ENCODE results near the gene AZU1.

Gene AZU1, protein sequence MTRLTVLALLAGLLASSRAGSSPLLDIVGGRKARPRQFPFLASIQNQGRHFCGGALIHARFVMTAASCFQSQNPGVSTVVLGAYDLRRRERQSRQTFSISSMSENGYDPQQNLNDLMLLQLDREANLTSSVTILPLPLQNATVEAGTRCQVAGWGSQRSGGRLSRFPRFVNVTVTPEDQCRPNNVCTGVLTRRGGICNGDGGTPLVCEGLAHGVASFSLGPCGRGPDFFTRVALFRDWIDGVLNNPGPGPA

DNA sequence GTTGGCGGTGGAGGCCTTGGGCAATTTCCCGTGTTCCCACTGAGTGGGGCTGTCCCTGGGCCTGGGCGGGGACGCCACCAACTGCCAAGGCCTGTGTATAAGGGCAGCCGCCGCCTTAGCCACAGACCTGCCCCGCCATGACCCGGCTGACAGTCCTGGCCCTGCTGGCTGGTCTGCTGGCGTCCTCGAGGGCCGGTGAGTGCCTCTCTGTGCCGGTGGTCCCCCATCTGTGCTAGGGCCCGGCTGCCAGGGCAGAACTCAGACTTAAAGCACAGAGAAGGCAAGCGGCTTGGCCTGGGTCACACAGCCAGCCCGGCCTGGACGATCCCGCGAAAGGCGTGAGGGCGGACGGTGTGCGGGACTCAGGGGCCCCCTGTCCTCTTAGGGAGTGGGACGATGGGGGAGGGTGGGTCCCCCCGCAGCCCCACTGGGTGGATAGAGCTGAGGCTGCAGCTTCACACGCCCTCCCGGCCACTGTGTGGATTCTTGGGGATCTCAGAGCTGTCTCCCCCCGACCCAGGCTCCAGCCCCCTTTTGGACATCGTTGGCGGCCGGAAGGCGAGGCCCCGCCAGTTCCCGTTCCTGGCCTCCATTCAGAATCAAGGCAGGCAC lies at the start of gene AZU1:
AZU1 (plus strand) TSS at position 128 of the 612 bp plus-strand sequence; CDS start at position 138, 10 bp downstream.
- no peak for DNase-seq

DNA sequence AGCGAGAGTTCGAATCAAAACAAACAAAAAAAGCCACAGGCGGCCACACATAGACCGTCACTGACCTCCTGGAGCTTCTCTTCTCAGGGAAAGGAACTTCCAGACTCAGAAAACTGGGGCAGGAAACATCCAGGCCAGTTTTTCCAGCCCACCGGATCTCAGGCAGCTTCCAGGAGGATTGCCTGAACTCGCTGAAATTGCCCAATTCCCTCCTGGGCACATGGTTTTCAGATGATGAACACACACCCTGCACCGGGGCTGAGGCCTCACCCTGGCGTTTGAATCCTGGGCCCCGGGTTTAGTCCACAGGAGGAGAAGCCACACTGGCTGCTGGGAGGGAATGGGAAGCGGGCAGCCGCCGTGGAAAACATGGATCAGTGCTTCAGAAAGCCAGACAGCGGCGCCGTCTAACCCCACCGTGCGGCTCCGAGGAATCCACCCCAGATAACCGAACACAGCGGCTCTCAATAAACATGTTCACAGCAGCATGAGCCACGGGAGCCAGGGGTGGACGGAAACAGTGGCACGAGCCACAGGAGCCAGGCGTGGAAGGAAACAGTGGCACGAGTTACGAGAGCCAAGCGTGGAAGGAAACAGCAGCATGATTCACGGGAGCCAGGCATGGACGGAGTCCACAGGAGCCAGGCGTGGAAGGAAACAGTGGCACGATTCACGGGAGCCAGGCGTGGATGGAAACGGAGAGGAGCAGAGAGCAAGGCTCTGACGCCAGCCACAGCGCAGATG lies 48.6 kb upstream of the AZU1 start:
- DNase-seq = no peak

DNA sequence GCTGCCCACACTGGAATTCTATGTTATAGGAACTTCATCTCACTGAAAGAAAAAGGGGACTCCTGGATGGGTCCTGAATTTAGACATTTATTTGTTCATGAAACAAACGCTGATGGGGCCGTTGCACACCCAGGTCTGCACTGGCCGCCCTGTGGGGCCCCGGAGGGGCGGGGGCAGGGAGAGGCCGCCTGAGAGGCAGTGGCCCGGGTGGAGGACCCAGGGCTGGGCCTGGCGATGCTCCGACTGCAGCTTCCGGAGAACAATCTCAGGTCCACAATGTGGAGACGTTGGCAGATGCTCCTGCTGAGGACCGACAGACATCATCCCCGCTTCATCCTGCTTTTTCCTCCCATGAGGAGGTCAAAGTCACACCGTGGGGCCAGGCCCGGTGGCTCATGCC lies 46.7 kb upstream of the AZU1 start:
- DNase-seq = no peak

DNA sequence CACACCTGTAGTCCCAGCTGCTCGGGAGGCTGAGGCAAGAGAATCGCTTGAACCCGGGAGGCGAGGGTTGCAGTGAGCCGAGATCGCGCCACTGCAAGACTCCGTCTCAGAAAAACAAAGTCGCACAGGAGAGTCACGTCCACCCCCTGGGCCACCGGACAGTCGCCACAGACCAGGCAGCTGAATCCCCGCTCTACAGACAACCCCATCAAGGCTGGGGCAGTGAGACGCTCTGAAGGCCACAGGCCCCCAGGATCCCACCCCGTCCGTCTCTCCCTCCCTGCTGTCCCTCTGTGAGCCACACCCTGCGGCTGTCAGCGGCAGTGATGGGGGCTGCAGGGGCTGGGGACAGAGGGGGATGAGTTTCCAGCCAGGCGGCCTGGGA lies 45.8 kb upstream of the AZU1 start:
- no peak for DNase-seq

DNA sequence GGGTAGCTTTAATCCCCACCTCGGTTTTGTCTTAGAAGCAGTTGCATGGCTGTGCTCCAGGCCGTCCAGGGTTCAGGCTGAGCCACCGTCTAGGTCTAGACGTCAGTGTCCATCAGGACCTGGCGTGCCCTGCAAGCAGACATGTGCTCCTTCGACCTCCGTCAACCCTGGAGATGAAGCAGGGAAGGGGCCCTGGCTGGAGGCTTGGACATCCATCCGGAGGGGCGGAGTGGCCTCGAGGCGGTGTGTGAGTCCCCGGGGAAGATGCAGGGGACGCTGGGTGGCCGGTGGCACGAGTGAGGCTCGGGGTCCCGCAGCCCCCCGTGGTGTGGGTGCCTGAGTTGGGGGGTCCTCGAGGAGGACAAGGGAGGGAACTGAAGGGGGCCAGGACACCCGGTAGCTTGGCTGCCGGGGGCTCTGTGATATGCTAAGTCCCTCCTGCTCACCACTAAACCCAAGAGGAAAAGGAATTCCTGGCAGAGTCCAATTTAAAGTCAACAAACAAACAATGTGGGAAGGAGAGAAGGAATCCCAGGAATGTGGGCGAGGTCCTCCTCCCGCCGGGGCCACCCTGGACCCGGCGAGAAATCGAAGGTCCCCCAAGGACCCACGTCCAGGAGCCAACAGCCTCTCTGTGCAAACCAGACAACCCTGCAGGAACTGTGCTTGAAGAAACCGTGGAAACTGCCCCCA lies 45.3 kb upstream of the AZU1 start:
- no peak for DNase-seq

DNA sequence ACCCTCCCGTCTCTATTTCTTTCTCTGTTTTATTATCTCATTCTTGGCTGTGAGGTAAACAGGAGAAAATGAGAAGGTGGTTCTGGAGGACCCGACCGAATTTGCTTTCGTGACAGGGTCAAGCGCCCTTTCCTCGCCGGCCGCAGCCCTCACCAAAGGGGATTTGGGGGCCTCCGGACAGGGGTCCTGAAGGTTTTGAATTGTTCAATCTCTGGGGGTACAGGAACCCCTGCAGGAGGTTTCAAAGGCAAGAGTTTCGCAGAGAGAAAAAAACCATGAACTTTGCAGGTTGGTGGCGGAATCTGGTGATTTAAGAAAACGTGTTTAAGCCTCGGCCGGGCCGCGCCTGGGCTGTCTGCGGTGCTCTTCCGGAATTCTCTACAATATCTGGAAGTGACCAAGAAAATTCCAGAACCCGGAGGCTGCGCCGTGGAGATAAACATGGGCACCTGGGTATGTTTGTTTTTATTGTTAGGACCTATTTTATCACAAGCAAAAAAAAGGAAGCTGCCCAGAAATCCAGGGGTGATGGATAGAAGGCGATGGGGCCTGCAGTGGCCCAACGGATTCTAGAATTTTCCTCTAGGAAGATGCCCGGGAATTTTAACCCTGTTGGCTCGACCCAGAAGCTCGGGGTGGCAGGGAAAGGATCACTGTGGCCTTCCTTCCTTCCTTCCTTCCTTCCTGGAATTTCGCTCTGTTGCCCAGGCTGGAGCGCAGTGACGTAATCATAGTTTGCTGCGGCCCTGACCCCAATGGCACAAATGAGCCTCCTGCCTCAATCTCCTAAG lies 44.6 kb upstream of the AZU1 start:
- DNase-seq = no peak

DNA sequence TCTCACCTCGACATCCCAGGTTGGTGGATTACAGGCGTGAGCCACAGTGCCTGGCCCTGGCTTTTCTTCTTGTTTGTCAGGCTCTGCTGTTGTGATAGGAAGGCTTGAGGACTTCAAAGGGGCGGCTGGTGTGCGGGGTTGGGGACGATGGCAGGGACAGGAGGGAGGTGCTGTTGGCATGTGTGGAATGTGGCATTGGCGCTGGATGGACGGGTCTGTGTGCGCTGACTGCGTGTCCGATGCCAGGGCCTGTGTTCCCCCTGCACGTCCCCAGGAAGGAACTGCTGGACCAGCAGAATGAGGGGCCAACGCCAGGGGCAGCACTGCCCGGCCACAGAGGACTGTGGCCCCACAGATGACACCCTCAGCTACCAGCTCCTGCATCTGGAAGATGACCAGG lies 43.1 kb upstream of the AZU1 start:
- no peak for DNase-seq

DNA sequence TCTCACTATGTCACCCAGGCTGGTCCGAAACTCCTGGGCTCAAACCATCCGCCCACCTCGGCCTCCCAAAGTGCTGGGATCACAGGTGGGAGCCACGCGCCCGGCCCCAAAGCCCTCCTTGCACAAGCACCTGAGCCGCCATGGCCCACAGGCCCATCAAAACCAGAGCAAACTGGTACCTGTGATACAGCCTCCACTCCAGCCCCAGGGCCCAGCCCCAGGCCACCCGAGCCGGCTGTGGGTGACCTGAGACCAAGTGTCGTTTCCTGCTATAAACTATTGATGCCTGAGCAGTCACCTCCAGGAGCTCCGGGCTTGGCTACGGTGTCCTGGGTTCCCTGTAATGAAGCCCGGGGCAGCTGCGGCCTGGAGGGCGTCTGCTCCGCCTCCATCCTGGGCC lies 40.1 kb upstream of the AZU1 start:
- no peak for DNase-seq

DNA sequence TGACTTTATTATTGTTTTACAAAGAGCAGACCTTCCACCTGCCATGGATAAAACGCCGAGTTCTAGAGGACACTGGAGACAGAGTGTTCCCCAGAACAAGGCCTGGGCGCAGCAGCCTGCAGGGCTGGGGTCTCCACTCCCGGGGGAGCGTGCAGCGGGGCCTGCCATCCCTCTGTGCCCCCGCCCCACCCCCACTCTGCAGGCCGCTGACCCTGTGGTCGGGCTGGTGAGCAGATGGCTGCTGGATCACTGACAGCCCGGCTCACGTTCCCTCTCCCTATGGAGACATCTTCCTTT lies 39.0 kb upstream of the AZU1 start:
- DNase-seq = no peak

DNA sequence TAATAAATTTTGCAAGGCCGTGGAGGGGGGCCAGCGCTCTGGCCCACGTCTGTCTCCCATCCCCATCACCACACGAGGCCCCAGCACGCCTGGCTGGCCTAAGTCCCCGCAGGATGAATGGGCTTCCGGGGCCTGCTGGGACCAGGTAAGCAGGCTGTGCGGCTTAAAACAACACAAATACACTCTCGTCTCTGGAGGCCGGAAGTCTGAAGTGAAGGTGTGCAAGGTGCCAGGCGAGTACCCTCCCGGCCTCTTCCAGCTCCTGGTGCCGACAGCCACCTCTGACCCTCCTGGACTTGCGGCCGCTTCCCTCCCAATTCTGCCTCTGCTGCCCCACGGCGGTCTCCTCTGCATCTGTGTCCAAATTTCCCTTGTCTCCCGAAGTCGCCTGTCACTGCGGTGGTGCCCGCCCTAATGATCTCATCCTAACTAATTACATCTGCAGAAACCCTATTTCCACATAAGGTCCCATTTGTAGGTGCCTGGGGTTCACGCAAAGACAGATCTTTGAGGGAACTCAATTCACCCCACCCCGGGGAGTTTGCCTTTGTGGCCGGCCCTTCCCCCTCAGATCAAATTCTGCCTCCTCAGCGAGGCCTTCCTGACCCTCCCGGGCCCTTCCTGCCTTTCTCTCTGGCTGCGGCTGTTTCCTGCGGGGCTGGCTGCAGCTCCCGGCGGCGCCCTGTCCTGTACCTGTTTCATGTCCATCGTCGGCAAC lies 38.5 kb upstream of the AZU1 start:
- peak; percentile 34 for DNase-seq

DNA sequence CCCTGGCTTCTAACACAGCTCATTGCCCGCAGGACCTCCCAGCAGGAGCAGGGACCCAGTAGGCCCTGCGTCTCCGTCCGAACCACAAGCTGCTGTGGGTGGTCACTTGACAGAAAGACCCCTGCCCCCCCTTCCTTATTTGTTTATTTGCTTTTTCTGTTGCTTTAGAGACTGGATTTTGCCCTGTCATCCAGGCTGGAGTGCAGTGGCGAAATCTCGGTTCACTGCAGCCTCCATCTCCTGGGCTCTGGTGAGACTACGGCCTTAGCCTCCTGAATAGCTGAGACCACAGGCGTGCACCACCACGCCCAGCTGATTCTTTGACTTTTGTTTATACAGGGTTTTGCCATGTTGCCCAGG lies 38.0 kb upstream of the AZU1 start:
- DNase-seq = no peak

DNA sequence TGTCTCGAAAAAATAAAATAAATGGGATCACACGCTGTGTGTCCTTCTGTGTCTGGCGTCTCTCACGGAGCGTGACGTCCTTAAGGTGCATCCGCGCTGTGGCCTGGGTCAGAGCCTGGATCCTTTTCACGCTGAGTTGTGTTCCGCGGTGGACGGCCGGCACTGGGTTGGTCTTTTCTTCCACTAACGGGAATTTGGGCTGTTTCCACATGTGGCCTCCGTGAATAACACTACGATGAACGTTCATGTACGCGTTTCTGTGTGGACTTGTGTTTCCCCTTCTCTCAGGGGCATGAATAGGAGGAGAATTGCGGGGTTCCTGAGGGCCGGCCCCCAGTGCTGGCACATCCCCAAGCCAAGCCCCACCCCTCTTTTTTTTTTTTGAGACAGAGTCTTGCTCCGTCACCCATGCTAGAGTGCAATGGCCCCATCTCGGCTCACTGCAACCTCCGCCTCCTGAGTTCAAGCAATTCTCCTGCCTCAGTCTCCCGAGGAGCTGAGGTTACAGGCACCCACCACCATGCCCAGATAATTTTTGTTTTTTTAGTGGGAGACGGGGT lies 36.5 kb upstream of the AZU1 start:
- DNase-seq = no peak

DNA sequence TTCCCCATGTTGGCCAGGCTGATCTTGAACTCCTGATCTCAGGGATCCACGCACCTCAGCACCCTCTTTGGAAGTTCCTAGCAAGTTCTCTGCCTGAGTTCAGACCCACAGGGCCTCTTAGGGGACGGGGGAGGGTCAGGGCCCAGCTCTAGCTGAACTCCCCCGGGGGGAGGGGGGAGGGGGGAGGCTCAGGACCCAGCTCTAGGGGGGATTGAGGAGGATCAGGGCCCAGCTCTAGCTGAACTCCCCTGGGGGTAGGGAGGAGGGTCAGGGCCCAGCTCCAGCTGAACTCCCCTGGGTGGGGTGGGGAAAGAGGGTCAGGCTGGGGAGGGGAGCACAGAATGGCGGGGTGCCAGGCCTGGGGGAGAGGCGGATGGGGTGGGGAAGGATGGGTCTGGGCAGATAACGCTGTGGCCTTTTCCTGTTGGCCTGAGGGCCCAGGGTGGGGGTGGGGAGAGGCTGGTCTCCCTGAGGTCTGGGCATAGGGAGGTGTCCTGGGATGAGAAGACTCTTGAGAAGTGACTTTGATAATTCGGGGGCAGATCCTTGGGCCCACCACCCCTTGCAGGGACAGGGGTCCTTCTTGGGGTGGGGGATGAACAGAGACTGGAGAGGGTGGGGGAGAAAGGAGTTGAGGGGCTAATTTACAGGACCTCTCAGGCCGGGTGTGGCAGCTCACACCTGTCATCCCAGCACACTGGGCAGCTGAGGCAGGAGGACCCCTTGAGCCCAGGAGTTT lies 35.9 kb upstream of the AZU1 start:
- DNase-seq = no peak

DNA sequence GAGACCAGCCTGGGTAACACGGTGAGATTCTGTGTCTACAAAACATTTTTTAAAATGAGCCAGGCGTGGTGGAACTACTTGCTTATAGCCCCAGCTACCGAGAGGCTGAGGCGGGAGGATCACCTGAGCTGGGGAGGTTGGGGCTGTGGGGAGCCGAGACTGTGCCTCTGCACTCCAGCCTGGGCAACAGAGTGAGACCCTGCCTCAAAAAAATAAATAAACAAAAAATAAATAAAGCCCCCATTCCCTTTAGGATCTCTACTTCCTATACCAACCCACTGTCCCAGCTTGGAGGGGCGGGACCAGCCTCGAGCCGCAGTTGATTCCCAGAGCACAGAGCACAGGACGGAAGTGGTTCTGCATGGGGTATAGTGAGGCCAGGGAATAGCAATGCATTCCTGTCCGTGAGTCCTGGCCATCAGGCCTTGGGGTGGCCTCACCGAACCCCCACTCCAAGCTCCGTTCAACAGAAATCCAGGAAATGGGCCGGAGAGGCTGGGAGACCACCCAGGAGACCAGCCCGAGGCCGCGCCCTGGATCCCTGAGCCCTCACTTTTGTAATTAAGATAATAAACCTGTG lies 35.2 kb upstream of the AZU1 start:
- DNase-seq = no peak

DNA sequence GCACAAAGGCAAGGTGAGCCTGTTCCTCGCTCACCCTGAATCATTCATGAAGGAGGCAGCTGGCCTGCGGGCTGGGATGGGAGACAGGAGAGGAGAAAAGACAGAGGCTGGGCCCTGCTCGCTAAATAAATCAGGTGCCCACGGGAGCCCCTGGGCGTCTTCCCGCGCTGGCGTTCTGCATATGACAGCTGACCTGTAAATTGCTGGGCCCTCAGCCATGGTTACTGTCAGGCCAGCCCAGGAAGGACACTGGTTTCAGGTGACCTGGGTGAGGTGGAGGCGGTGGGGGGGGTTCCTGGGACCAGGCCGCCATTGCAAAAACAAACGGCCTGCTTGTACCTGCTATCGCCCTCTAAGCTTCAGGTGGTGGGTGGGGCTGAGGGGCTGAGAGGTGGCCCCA lies 33.8 kb upstream of the AZU1 start:
- no peak for DNase-seq

DNA sequence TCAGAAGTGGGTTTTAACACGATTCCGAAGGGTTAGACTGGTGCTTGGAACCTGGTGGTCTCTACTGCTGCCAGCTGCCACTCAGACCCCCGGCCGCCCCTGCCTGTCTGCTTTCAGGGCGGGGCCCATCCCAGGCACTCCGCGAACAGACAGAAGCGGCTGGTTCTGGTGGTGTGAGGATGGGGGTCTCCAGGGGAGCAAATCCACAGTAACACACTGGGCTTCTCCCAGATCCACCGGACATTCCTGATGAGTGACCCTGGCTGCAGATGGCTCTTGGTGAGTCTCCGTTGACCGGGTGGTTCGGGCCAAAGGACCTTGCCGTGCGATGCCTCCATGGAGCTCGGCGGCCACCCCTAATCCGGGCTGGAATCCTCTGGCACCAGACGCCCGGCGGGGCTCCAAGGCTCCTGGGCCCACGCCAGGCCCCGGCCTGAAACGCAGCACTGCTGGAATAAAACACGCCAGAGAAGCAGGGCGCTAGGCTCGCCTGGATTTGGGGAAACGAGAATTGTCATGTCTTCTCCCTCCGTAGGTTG lies 32.5 kb upstream of the AZU1 start:
- DNase-seq = no peak

DNA sequence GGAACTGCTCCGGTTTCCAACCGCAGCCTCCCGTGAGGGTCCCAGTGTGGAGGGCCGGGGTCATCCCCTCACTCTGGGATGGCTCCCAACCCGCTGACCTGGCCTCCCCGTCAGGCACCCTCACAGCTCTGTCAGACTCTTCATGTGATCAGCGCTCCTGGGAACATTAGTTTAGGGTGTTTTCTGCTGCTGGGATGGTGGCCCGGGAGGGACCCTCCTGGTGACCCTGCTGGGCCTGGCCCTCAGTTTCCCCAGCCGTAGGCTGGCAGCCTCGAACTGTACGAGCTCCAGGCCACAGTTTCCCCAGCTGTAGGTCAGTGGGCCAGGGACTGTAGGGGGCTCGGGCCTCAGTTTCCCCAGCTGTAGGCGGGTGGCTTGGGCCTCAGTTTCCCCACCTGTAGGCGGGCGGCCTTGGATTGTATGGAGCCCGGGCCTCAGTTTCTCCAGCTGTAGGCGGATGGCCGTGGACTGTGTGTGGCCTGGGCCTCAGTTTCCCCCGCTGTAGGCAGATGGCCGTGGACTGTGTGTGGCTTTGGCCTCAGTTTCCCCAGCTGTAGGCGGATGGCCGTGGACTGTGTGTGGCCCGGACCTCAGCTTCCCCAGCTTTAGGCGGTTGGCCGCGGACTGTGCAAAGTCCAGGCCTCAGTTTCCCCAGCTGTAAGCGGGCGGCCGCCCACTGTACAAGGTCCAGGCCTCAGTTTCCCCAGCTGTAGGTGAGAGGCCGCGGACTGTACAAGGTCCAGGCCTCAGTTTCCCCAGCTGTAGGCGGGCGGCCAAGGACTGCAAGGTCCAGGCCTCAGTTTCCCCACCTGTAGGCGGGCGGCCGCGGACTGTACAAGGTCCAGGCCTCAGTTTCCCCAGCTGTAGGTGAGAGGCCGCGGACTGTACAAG lies 31.7 kb upstream of the AZU1 start:
- DNase-seq = no peak

DNA sequence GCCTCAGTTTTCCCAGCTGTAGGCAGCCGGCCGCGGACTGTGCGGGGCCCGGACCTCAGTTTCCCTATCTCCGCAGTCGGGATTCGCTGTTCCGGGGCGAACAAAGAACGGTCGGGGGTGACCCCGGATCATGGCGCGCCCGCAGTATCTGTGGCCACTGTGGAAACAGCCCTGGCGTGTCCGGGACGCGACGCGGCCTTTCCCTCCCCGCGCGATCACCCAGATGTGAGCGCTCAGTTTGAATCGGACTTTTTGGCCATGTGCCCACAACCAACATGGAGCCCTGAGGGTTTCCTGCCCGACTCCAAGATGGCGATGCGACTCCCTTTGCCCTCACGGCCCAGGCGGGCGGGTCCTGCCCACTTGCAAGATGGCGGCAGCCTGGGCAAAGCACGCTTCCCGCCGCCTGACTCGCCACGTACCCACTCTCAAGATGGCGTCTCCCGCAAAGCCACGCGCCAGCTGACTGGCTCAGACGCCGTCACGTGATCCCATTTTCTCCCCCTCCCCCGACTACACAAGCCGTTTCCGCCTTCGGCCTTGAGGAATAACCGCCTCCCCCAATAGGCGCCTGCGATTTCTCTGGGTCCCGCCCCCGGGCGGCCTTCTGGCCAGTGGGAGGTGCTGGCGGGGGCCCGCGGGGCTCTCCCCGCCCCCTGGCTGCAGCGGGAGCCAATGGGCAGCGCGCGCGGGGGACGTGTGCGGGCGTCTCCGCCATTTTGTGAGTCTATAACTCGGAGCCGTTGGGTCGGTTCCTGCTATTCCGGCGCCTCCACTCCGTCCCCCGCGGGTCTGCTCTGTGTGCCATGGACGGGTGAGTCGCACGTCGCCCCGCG lies 30.7 kb upstream of the AZU1 start, which contains the start of gene PTBP1:
PTBP1 (plus strand) TSS at position 761 of the 836 bp plus-strand sequence; CDS start at position 807, 46 bp downstream.
- DNase-seq = peak; percentile 100

All from CD4-positive, alpha-beta T cell treated with Interleukin-15 for 1 hour (primary cell).